H1 (cell line): Measurements from ENCODE around the gene BRD9. TPM values are rescaled to one million over a fixed set of nuclear protein-coding genes. Genes with fewer than 3 reads are reported as not detected.
A peak's percentile ranks its signal among the peaks of the same experiment; 100 is the strongest.
"Not testable (repeated sequence)": the region's sequence is repeated elsewhere in the genome, so short reads cannot be mapped to it uniquely, and the experiment has no call there.

Experiments
- CTCF ChIA-PET: fragments of 300-600 bp; sonication (Branson Sonifier 250); formaldehyde crosslinking; loops from one replicate; lab custom pipeline; 2021; ENCODE audit not compliant: partially characterized antibody; lab: Charles Lee
- POLR2A ChIA-PET: fragments of 300-600 bp; sonication (Branson Sonifier 250); formaldehyde crosslinking; loops from one replicate; lab custom pipeline; 2021; ENCODE audit warnings: inconsistent platforms; ENCODE audit not compliant: partially characterized antibody; lab: Charles Lee
- DNase-seq, 2 experiments: peaks; one replicate each; pipeline versions ENCODE4 v3.0.0 to v3.0.0-alpha.2; 2010 to 2022; ENCODE audit warnings: low spot score in 2 of 2, low read depth in 1 of 2, mixed read lengths in 1 of 2
- FAIRE-seq: peaks from 2 replicates; lab custom pipeline; 2011; peaks lifted over from hg19 to GRCh38; lab: Jason Lieb, UNC
- H2AFZ ChIP-seq: 2 replicates; pipeline ENCODE4 v1.8.1; 2012; ENCODE audit warnings: low read length, inconsistent platforms
- H2AK5ac ChIP-seq: 2 replicates; pipeline ENCODE4 v1.6.1; 2013; ENCODE audit warnings: low read depth, low read length
- H2BK120ac ChIP-seq: replicated peaks from 2 replicates; pipeline ENCODE3; 2013; ENCODE audit warnings: low read depth, low read length, inconsistent platforms
- H2BK12ac ChIP-seq: 2 replicates; pipeline ENCODE4 v1.6.1; 2013; ENCODE audit warnings: low read depth, low read length
- H2BK15ac ChIP-seq: 2 replicates; pipeline ENCODE4 v1.6.1; 2013; ENCODE audit warnings: low read length
- H2BK20ac ChIP-seq: 2 replicates; pipeline ENCODE4 v1.6.1; 2013; ENCODE audit warnings: low read length
- H2BK5ac ChIP-seq: 2 replicates; pipeline ENCODE4 v1.6.1; 2013; ENCODE audit warnings: low read depth, low read length
- H3K14ac ChIP-seq: 2 replicates; pipeline ENCODE4 v1.6.1; 2013; ENCODE audit warnings: inconsistent platforms; ENCODE audit not compliant: insufficient read length
- H3K18ac ChIP-seq: 2 replicates; pipeline ENCODE4 v1.6.1; 2013; ENCODE audit warnings: low read length; ENCODE audit errors: extremely low read depth
- H3K23ac ChIP-seq: 2 replicates; pipeline ENCODE4 v1.6.1; 2013; ENCODE audit warnings: inconsistent platforms; ENCODE audit not compliant: insufficient read length
- H3K23me2 ChIP-seq: 2 replicates; pipeline ENCODE4 v1.6.1; 2013; ENCODE audit warnings: low read depth, low read length
- H3K27ac ChIP-seq: 2 replicates; pipeline ENCODE4 v1.6.1; 2011; ENCODE audit warnings: low read depth, low read length, inconsistent platforms
- H3K27me3 ChIP-seq, 4 experiments: replicated peaks in 1 of 4; 1 replicate in 1 of 4; 2 replicates in 3 of 4; pipeline versions ENCODE4 v1.6.1 to v1.8.1; 2011 to 2013; ENCODE audit warnings: low read length in 3 of 4, mild to moderate bottlenecking in 3 of 4, inconsistent platforms in 2 of 4, mixed read lengths in 2 of 4, moderate library complexity in 1 of 4; ENCODE audit not compliant: control insufficient read depth in 3 of 4, insufficient read depth in 3 of 4; ENCODE audit errors: extremely low read depth in 1 of 4
- H3K36me3 ChIP-seq, 4 experiments: 2 replicates each; pipeline versions ENCODE4 v1.6.1 to v1.8.1; 2011 to 2013; ENCODE audit warnings: mild to moderate bottlenecking in 4 of 4, low read length in 3 of 4, moderate library complexity in 2 of 4, control low read depth in 1 of 4, inconsistent platforms in 1 of 4; ENCODE audit not compliant: insufficient read depth in 4 of 4, control insufficient read depth in 2 of 4
- H3K4ac ChIP-seq: replicated peaks from 2 replicates; pipeline ENCODE3; 2013; ENCODE audit warnings: low read length, low read depth, mixed read lengths, inconsistent platforms; ENCODE audit not compliant: insufficient read length
- H3K4me1 ChIP-seq, 4 experiments: replicated peaks in 1 of 4; 1 replicate in 1 of 4; 2 replicates in 3 of 4; pipeline versions ENCODE4 v1.6.1 to v1.8.1; 2011 to 2013; ENCODE audit warnings: low read length in 3 of 4, inconsistent platforms in 2 of 4, mixed read lengths in 1 of 4; ENCODE audit not compliant: insufficient read depth in 4 of 4, control insufficient read depth in 3 of 4
- H3K4me2 ChIP-seq, 2 experiments: 2 replicates each; pipeline versions ENCODE4 v1.6.1 to v1.8.1; 2011 to 2013; ENCODE audit warnings: low read depth in 2 of 2, low read length in 2 of 2, control low read depth in 1 of 2, inconsistent platforms in 1 of 2, mild to moderate bottlenecking in 1 of 2; ENCODE audit not compliant: insufficient read depth in 1 of 2
- H3K4me3 ChIP-seq, 4 experiments: fragments of 200-600, 300-600 bp in 1 of 4; sonication (generic), shearing (Covaris generic), sonication (Bioruptor Twin) in 1 of 4; 2 replicates each; pipeline versions ENCODE4 v1.5.1 to v1.8.1; 2011 to 2016; ENCODE audit warnings: low read length in 4 of 4, low read depth in 3 of 4, control low read depth in 2 of 4, inconsistent platforms in 2 of 4, mild to moderate bottlenecking in 2 of 4, mixed read lengths in 1 of 4, moderate library complexity in 1 of 4; ENCODE audit not compliant: insufficient read depth in 2 of 4; ENCODE audit errors: extremely low read depth in 1 of 4
- H3K56ac ChIP-seq: replicated peaks from 2 replicates; pipeline ENCODE3; 2013; ENCODE audit warnings: low read depth, mild to moderate bottlenecking, mixed read lengths, low read length, inconsistent platforms; ENCODE audit not compliant: insufficient read length
- H3K79me1 ChIP-seq: 2 replicates; pipeline ENCODE4 v1.6.1; 2013; ENCODE audit warnings: low read depth, low read length, control low read depth
- H3K79me2 ChIP-seq, 2 experiments: 2 replicates each; pipeline versions ENCODE4 v1.6.1 to v1.8.1; 2012 to 2013; ENCODE audit warnings: low read length in 2 of 2, mild to moderate bottlenecking in 2 of 2, inconsistent platforms in 1 of 2; ENCODE audit not compliant: insufficient read depth in 2 of 2, control insufficient read depth in 1 of 2
- H3K9ac ChIP-seq, 4 experiments: replicated peaks in 1 of 4; 1 replicate in 1 of 4; 2 replicates in 3 of 4; pipeline versions ENCODE4 v1.6.1 to v1.8.1; 2011 to 2013; ENCODE audit warnings: low read depth in 3 of 4, low read length in 3 of 4, control low read depth in 2 of 4, mild to moderate bottlenecking in 2 of 4, moderate library complexity in 2 of 4, inconsistent platforms in 1 of 4; ENCODE audit errors: extremely low read depth in 1 of 4
- H3K9me3 ChIP-seq, 2 experiments: 2 replicates each; pipeline versions ENCODE4 v1.6.1 to v1.8.1; 2012 to 2013; ENCODE audit warnings: mild to moderate bottlenecking in 2 of 2, moderate library complexity in 2 of 2, control low read depth in 1 of 2, inconsistent platforms in 1 of 2, low read depth in 1 of 2, low read length in 1 of 2, mixed read lengths in 1 of 2; ENCODE audit not compliant: insufficient read depth in 2 of 2
- H4K20me1 ChIP-seq, 2 experiments: replicated peaks in 1 of 2; 2 replicates each; pipeline versions ENCODE3 to v1.8.1; 2011 to 2013; ENCODE audit warnings: inconsistent platforms in 2 of 2, low read length in 2 of 2, mild to moderate bottlenecking in 1 of 2; ENCODE audit not compliant: insufficient read depth in 2 of 2, control insufficient read depth in 1 of 2
- H4K5ac ChIP-seq: 2 replicates; pipeline ENCODE4 v1.6.1; 2013; ENCODE audit warnings: low read length, low read depth, mixed read lengths, inconsistent platforms; ENCODE audit not compliant: insufficient read length
- H4K8ac ChIP-seq: 2 replicates; pipeline ENCODE4 v1.8.0; 2013; ENCODE audit warnings: mild to moderate bottlenecking, moderate library complexity, low read length, inconsistent platforms; ENCODE audit not compliant: insufficient read depth; ENCODE audit errors: extremely low read depth
- H4K91ac ChIP-seq: replicated peaks from 2 replicates; pipeline ENCODE3; 2013; ENCODE audit warnings: low read length, mixed read lengths, inconsistent platforms; ENCODE audit not compliant: insufficient read length
- WGBS, 2 experiments: shearing (Covaris generic) in 1 of 2; methylation state at CpG; one replicate each; pipeline versions ENCODE4 v1.1.6 to v1.1.7; 2013 to 2015; ENCODE audit warnings: low lambda C conversion rate in 2 of 2, mixed read lengths in 2 of 2, inconsistent platforms in 1 of 2, low coverage in 1 of 2, missing lambda C conversion rate in 1 of 2; ENCODE audit not compliant: insufficient replicate concordance in 2 of 2, insufficient coverage in 1 of 2, insufficient read length in 1 of 2; ENCODE audit errors: extremely low coverage in 1 of 2, missing lambda C conversion rate in 1 of 2; 5-methylcytosine and 5-hydroxymethylcytosine counted together
- polyA plus RNA-seq, 7 experiments: library from polyadenylated mRNA; depleted of rRNA in 3 of 7; stranded (reverse) in 5 of 7; unstranded in 2 of 7; fragments of >200 nt in 5 of 7; fragments of 200-250 nt in 2 of 7; gene quantifications; 1 replicate in 5 of 7; 2 replicates in 1 of 7; 4 replicates in 1 of 7; pipeline versions ENCODE4 v1.2.1 to v1.2.3, GENCODE V29; 2011 to 2013; ENCODE audit warnings: missing spikeins in 2 of 7, mixed read lengths in 2 of 7
- total RNA-seq: library from RNA; stranded (reverse); fragmentation: NEBNext Ultra II Directional; extraction: Animal tissue kit (Norgen Biotek cat#: 25700); gene quantifications from 2 replicates; pipeline ENCODE4 v1.2.1, GENCODE V29; 2021

The BRD9 gene
- total and polyA plus RNA-seq, 2 of the 8 experiments (the other 6 are each of a cell fraction or from before 2014, with no cell fraction given) = 9.3 to 49.4 TPM

GRCh38 chr5:845676-846601 lies 46.7 kb downstream of the BRD9 start:
- H3K4me2 ChIP-seq, H2AFZ ChIP-seq, H3K14ac ChIP-seq, H3K18ac ChIP-seq, H3K23me2 ChIP-seq, H3K4me3 ChIP-seq, H3K9me3 ChIP-seq, H3K79me1 ChIP-seq, H4K20me1 ChIP-seq, H2BK5ac ChIP-seq, H2AK5ac ChIP-seq, H3K79me2 ChIP-seq, H3K56ac ChIP-seq, H3K4ac ChIP-seq, H4K91ac ChIP-seq, H3K23ac ChIP-seq, H3K9ac ChIP-seq, H2BK15ac ChIP-seq, DNase-seq, H4K8ac ChIP-seq, H2BK20ac ChIP-seq, H3K4me1 ChIP-seq, H3K36me3 ChIP-seq, POLR2A ChIA-PET, CTCF ChIA-PET, H4K5ac ChIP-seq, H2BK120ac ChIP-seq, H3K27me3 ChIP-seq, H3K27ac ChIP-seq, H2BK12ac ChIP-seq: not testable (repeated sequence)
- peak; percentile 79 for FAIRE-seq
- WGBS, 2 experiments = 91% methylated on average over 21 of the region's 35 CpGs; no CpG with 5 or more reads in 1 of the 2 experiments
